ENCODE data around the gene TGM1.

TGM1 gene

DNA sequence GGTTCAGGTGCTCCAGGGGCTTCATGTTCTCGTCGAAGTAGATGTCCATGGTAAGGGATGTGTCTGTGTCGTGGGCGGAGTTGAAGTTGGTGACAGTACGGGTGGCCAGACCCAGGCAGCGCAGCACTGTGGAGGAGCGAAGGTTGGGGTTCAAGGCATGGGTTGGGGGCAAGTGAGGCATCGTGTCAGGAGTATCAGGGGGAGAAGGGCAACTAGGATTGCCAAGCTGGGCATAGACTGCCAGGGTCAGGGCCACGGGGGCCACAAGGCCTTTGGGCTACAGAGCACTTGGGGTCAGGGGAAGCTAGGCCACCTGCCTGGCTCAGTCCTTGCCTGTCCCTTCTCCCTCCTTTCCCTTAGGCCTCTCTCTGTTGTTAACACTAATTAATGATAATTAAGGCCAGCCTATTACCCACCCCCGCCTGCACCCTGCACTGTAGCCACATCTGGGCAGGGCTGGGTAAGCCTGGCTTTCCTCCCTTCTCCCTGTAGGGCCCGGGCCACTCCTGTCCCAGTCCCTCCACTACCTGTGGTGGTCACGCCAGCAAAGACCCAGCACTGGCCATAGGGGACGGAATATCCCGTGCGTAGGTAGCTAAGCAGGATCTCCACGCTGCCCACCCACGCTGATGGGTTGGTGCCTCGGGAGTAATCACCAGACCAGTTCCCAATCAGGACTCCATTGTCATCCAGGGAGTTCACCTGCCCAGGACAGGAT, 4.3 kb downstream of the TGM1 start:
- H3K27ac ChIP-seq (ENCODE audit: low read depth, low read length): no peak overlapping the region
- H3K9me3 ChIP-seq (ENCODE audit: control insufficient read depth, insufficient read depth, low read length): no peaks in the 10 kb centered on the region
- no peak overlapping the region for H3K4me3 ChIP-seq (ENCODE audit: low read depth, low read length)

GRCh38 chr14:24258119-24258518, 4.9 kb downstream of the TGM1 start:
- Histone ChIP-seq H3K36me3 (ENCODE audit: control insufficient read depth, insufficient read depth, low read length) (no peaks in the 10 kb centered on the region), H3K9ac (ENCODE audit: low read depth, low read length) (no peak overlapping the region), H3K27ac (ENCODE audit: low read depth, low read length) (no peak overlapping the region), H3K4me3 (ENCODE audit: low read depth, low read length) (no peak overlapping the region), H3K9me3 (ENCODE audit: control insufficient read depth, insufficient read depth, low read length) (no peaks in the 10 kb centered on the region), H3K4me1 (ENCODE audit: control insufficient read depth, insufficient read depth, low read length) (no peaks in the 10 kb centered on the region), H3K27me3 (ENCODE audit: control insufficient read depth, insufficient read depth, low read length) (no peaks in the 10 kb centered on the region)

More for the DNA sequence above, 4.3 kb downstream of the TGM1 start:
- Histone ChIP-seq H3K4me1 (ENCODE audit: control insufficient read depth, insufficient read depth, low read length) (no peaks in the 10 kb centered on the region), H3K9ac (ENCODE audit: low read depth, low read length) (no peak overlapping the region), H3K27me3 (ENCODE audit: control insufficient read depth, insufficient read depth, low read length) (no peaks in the 10 kb centered on the region), H3K36me3 (ENCODE audit: control insufficient read depth, insufficient read depth, low read length) (no peaks in the 10 kb centered on the region)

DNA sequence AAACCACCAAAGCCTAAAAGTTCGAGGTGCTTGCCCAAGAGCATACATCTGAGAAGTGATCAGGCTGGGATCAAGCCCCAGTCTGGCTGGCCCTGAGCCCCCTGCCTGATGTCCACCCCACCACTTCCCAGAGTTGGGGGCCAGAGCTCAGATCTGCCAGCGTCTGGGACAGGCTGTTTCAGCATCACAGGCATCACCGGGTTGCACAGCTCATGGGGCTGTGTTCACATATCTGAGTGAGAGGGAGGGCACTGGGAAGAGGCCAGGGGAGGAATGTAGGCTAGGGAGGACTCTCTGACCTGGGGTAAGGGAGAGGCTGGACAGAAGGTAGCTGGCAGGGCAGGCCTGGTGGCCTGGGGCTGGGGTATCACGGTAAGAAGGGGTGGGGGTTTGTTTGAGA, 6.0 kb downstream of the TGM1 start:
- H3K27ac ChIP-seq (ENCODE audit: low read depth, low read length): no peak overlapping the region
- H3K27me3 ChIP-seq (ENCODE audit: control insufficient read depth, insufficient read depth, low read length): no peaks in the 10 kb centered on the region
- H3K36me3 ChIP-seq (ENCODE audit: control insufficient read depth, insufficient read depth, low read length): no peaks in the 10 kb centered on the region
- no peaks in the 10 kb centered on the region for H3K9me3 ChIP-seq (ENCODE audit: control insufficient read depth, insufficient read depth, low read length)
- H3K4me1 ChIP-seq (ENCODE audit: control insufficient read depth, insufficient read depth, low read length): no peaks in the 10 kb centered on the region
- no peak overlapping the region for H3K4me3 ChIP-seq (ENCODE audit: low read depth, low read length)
- no peak overlapping the region for H3K9ac ChIP-seq (ENCODE audit: low read depth, low read length)

DNA sequence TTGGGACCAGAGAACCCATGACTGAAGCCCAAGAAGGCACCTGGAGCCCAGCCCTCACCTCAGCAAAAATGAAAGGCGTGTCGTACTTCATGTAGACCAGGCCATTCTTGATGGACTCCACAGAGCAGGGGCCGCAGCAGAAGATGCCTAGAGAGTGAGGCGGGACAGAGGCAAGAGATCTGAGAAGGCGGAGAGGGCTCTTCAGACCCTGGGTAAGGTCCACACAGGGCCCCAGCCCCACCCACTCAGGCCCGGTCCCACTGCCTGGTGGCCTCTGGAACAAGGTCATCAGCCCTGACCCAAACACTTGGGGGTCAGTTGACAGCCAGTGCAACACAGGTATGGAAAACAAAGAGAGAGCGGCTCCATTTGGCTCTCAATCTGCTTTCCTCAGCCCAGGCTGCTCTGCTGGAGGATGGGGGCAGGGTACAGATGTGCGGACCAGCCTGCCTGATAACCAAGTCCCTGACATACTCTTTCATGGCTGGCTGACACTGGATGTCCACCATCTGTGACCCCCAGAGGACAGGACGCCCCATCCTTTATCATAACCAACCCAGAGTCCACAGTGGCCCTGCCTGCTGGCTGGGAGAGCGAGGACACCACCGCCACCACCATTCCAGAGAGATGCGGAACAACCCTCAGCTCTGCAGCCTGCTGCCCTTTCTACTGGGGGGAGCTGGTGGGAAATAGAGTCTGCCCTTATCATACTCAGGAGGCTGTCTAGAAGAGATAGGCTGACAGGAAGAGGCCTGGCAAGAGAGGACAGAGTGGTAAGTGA, 6.9 kb downstream of the TGM1 start:
- H3K9me3 ChIP-seq (ENCODE audit: control insufficient read depth, insufficient read depth, low read length): no peaks in the 10 kb centered on the region
- no peak overlapping the region for H3K27ac ChIP-seq (ENCODE audit: low read depth, low read length)
- H3K36me3 ChIP-seq (ENCODE audit: control insufficient read depth, insufficient read depth, low read length): no peaks in the 10 kb centered on the region
- no peak overlapping the region for H3K9ac ChIP-seq (ENCODE audit: low read depth, low read length)
- H3K4me3 ChIP-seq (ENCODE audit: low read depth, low read length): no peak overlapping the region
- H3K4me1 ChIP-seq (ENCODE audit: control insufficient read depth, insufficient read depth, low read length): no peaks in the 10 kb centered on the region
- no peaks in the 10 kb centered on the region for H3K27me3 ChIP-seq (ENCODE audit: control insufficient read depth, insufficient read depth, low read length)

DNA sequence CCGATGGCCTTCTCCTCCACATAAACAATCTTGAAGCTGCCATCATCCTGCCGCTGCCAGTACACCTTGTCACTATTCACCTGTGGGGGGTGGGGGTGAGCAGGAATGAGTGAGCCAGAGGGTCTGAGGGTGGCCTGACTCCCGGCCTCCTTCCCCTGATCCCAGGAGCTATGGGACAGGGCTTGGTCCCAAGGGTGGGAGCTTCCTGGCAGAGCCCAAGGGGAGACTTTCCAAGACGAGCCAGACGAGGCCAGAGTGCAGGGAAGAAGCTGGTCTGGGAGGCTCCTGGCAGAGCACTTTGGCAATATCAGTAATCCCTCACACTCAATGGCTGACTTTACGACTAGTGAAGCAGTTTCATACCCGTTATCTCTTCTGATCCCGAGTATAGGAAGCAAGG, 7.5 kb downstream of the TGM1 start:
- no peak overlapping the region for H3K4me3 ChIP-seq (ENCODE audit: low read depth, low read length)
- H3K36me3 ChIP-seq (ENCODE audit: control insufficient read depth, insufficient read depth, low read length): no peaks in the 10 kb centered on the region
- no peaks in the 10 kb centered on the region for H3K9me3 ChIP-seq (ENCODE audit: control insufficient read depth, insufficient read depth, low read length)
- no peaks in the 10 kb centered on the region for H3K27me3 ChIP-seq (ENCODE audit: control insufficient read depth, insufficient read depth, low read length)
- H3K9ac ChIP-seq (ENCODE audit: low read depth, low read length): no peak overlapping the region
- H3K4me1 ChIP-seq (ENCODE audit: control insufficient read depth, insufficient read depth, low read length): no peaks in the 10 kb centered on the region
- no peak overlapping the region for H3K27ac ChIP-seq (ENCODE audit: low read depth, low read length)

GRCh38 chr14:24254630-24255392, 8.2 kb downstream of the TGM1 start:
- Histone ChIP-seq H3K9ac (ENCODE audit: low read depth, low read length) (no peak overlapping the region; the same call in 1 of the 2 replicates), H3K9me3 (ENCODE audit: control insufficient read depth, insufficient read depth, low read length) (no peaks in the 10 kb centered on the region), H3K4me3 (ENCODE audit: low read depth, low read length) (no peak overlapping the region), H3K27me3 (ENCODE audit: control insufficient read depth, insufficient read depth, low read length) (no peaks in the 10 kb centered on the region), H3K27ac (ENCODE audit: low read depth, low read length) (no peak overlapping the region), H3K4me1 (ENCODE audit: control insufficient read depth, insufficient read depth, low read length) (no peaks in the 10 kb centered on the region), H3K36me3 (ENCODE audit: control insufficient read depth, insufficient read depth, low read length) (no peaks in the 10 kb centered on the region)

GRCh38 chr14:24253936-24254335, 9.0 kb downstream of the TGM1 start:
- Histone ChIP-seq H3K9me3 (ENCODE audit: control insufficient read depth, insufficient read depth, low read length) (no peaks in the 10 kb centered on the region), H3K27me3 (ENCODE audit: control insufficient read depth, insufficient read depth, low read length) (no peaks in the 10 kb centered on the region), H3K27ac (ENCODE audit: low read depth, low read length) (no peak overlapping the region), H3K4me1 (ENCODE audit: control insufficient read depth, insufficient read depth, low read length) (no peaks in the 10 kb centered on the region), H3K9ac (ENCODE audit: low read depth, low read length) (no peak overlapping the region), H3K4me3 (ENCODE audit: low read depth, low read length) (no peak overlapping the region), H3K36me3 (ENCODE audit: control insufficient read depth, insufficient read depth, low read length) (no peaks in the 10 kb centered on the region)

- no peaks in the 10 kb centered on the region for H3K4me1 ChIP-seq (ENCODE audit: control insufficient read depth, insufficient read depth, low read length)
- H3K9me3 ChIP-seq (ENCODE audit: control insufficient read depth, insufficient read depth, low read length): no peaks in the 10 kb centered on the region
- H3K9ac ChIP-seq (ENCODE audit: low read depth, low read length): no peak overlapping the region
- H3K36me3 ChIP-seq (ENCODE audit: control insufficient read depth, insufficient read depth, low read length): no peaks in the 10 kb centered on the region
- H3K27me3 ChIP-seq (ENCODE audit: control insufficient read depth, insufficient read depth, low read length): no peaks in the 10 kb centered on the region
- H3K4me3 ChIP-seq (ENCODE audit: low read depth, low read length): no peak overlapping the region
- no peak overlapping the region for H3K27ac ChIP-seq (ENCODE audit: low read depth, low read length)
Observed at GRCh38 chr14:24252289-24253124, 10.5 kb downstream of the TGM1 start.

DNA sequence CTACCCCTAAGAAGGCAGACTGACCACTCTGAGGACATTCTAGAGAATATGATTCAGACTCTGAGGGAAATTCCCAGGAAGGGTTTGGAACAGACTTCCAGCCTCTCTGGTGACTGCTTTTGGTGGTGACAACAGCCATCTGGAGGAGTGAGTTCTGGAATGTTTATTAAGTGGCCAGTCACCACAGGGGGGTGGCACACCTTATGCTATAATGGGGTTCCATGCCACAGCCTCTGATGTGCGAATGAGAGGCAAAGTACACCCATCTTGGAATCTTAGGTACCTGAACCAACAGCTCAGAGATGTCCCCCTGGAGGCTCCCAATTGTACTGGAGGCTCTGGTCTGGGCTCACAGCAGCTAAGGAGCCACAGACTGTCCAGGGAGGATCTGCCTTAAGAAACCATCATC, 11.1 kb downstream of the TGM1 start:
- Histone ChIP-seq H3K4me3 (ENCODE audit: low read depth, low read length) (no peak overlapping the region), H3K27me3 (ENCODE audit: control insufficient read depth, insufficient read depth, low read length) (no peaks in the 10 kb centered on the region), H3K27ac (ENCODE audit: low read depth, low read length) (no peak overlapping the region), H3K9ac (ENCODE audit: low read depth, low read length) (no peak overlapping the region), H3K4me1 (ENCODE audit: control insufficient read depth, insufficient read depth, low read length) (no peaks in the 10 kb centered on the region), H3K36me3 (ENCODE audit: control insufficient read depth, insufficient read depth, low read length) (no peaks in the 10 kb centered on the region), H3K9me3 (ENCODE audit: control insufficient read depth, insufficient read depth, low read length) (no peaks in the 10 kb centered on the region)

DNA sequence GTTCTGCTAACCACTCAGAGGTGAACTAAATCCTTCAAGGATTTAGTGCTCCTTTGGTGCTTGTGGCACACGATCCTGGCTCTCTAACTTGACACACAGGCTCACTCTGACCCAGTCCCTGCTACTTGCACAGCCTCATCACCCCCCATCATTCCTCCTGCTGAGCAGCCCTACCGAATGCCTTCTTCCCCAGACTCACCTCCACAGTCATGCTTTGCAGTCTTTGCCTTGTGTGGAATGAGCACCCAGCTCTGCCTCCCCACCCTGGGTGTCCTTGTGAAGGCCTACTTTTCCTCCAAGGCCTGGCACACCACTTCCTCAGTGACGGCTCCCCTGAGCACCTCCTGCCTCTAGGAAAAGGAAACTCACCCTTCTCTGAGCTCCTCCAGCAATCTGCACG, 12.6 kb downstream of the TGM1 start:
- Histone ChIP-seq H3K36me3 (ENCODE audit: control insufficient read depth, insufficient read depth, low read length) (no peaks in the 10 kb centered on the region), H3K9ac (ENCODE audit: low read depth, low read length) (no peak overlapping the region), H3K9me3 (ENCODE audit: control insufficient read depth, insufficient read depth, low read length) (no peaks in the 10 kb centered on the region), H3K4me1 (ENCODE audit: control insufficient read depth, insufficient read depth, low read length) (no peaks in the 10 kb centered on the region), H3K4me3 (ENCODE audit: low read depth, low read length) (no peak overlapping the region), H3K27ac (ENCODE audit: low read depth, low read length) (no peak overlapping the region), H3K27me3 (ENCODE audit: control insufficient read depth, insufficient read depth, low read length) (no peaks in the 10 kb centered on the region)

Data from HUES48 (cell line).